ENCODE measurements around the gene CCNJL.

The CCNJL gene

GRCh38 chr5:160327818-160328217, 15.5 kb upstream of the CCNJL start:
- TF ChIP-seq CTCF (conservative IDR thresholded peaks at IDR 0.05) = no peak
- no peak overlapping the region for H3K27ac ChIP-seq

- no peak overlapping the region for H3K27ac ChIP-seq
Observed at GRCh38 chr5:160326981-160327380, 14.6 kb upstream of the CCNJL start.

GRCh38 chr5:160325716-160326115, 13.4 kb upstream of the CCNJL start:
- no peak overlapping the region for H3K27ac ChIP-seq
- no peak for TF ChIP-seq CTCF (conservative IDR thresholded peaks at IDR 0.05)

More at GRCh38 chr5:160326981-160327380, 14.6 kb upstream of the CCNJL start:
- no peak for TF ChIP-seq CTCF (conservative IDR thresholded peaks at IDR 0.05)

GRCh38 chr5:160324886-160325285, 12.5 kb upstream of the CCNJL start:
- H3K27ac ChIP-seq = no peak overlapping the region

GRCh38 chr5:160318409-160318808, 6.0 kb upstream of the CCNJL start:
- no peak overlapping the region for H3K27ac ChIP-seq
- no peak for TF ChIP-seq CTCF (conservative IDR thresholded peaks at IDR 0.05)

More at GRCh38 chr5:160324886-160325285, 12.5 kb upstream of the CCNJL start:
- TF ChIP-seq CTCF (conservative IDR thresholded peaks at IDR 0.05) = no peak

- H3K27ac ChIP-seq = no peak overlapping the region
- no peak for TF ChIP-seq CTCF (conservative IDR thresholded peaks at IDR 0.05)
Observed at GRCh38 chr5:160317434-160317833, 5.1 kb upstream of the CCNJL start.

- no peak for TF ChIP-seq CTCF (conservative IDR thresholded peaks at IDR 0.05)
- H3K27ac ChIP-seq = 0 out of 2 replicates have a peak overlapping the region, but pooled peaks have one; percentile 11
Observed at GRCh38 chr5:160315968-160316367, 3.6 kb upstream of the CCNJL start.

Measured in VCaP (cell line).